Measurements from ENCODE around the gene HJV. TPM values are rescaled to one million over a fixed set of nuclear protein-coding genes. Genes with fewer than 3 reads are reported as not detected.
A peak's percentile ranks its signal among the peaks of the same experiment; 100 is the strongest.

The HJV gene
- total RNA-seq, 1 donor from 2014 or later: not detected

GRCh38 chr1:146001709-146002108, 19.8 kb downstream of the HJV start:
- no peaks in the 10 kb centered on the region for H3K9me3 Mint-ChIP-seq (ENCODE audit: unreplicated experiment)
- peaks cover 10% of the 10 kb centered on the region for H3K4me1 Mint-ChIP-seq (ENCODE audit: low read depth, unreplicated experiment)
- H3K27ac Mint-ChIP-seq (ENCODE audit: unreplicated experiment): no peak overlapping the region
- no peak overlapping the region for H2AFZ ChIP-seq (ENCODE audit: low read depth, low read length)
- H3K4me3 Mint-ChIP-seq (ENCODE audit: unreplicated experiment): no peak overlapping the region
- no peaks in the 10 kb centered on the region for H3K79me2 ChIP-seq (ENCODE audit: insufficient read depth, low read length)
- H3K27me3 ChIP-seq (ENCODE audit: insufficient read depth, low read length): no peaks in the 10 kb centered on the region
- no peaks in the 10 kb centered on the region for H3K9me3 ChIP-seq (ENCODE audit: insufficient read depth, low read depth, low read length)
- H3K36me3 Mint-ChIP-seq (ENCODE audit: low read depth, unreplicated experiment): no peaks in the 10 kb centered on the region
- DNase-seq (ENCODE audit: low read depth) (no peak), FAIRE-seq (no peak)
- H3K4me3 ChIP-seq (ENCODE audit: insufficient read depth, low read depth, low read length): no peak overlapping the region
- H3K27ac ChIP-seq (ENCODE audit: low read depth, low read length): no peak overlapping the region
- H3K36me3 ChIP-seq (ENCODE audit: insufficient read depth, low read length): no peaks in the 10 kb centered on the region
- no peak for TF ChIP-seq EZH2 (IDR thresholded peaks at IDR 0.05; ENCODE audit: insufficient read depth, low read length)
- H3K9ac ChIP-seq (ENCODE audit: low read length): no peak overlapping the region
- no peaks in the 10 kb centered on the region for H4K20me1 ChIP-seq (ENCODE audit: insufficient read depth, low read length)
- peaks cover 6% of the 10 kb centered on the region for H3K4me1 ChIP-seq (ENCODE audit: insufficient read depth, low read length)
- H3K4me2 ChIP-seq (ENCODE audit: low read length): no peak overlapping the region
- H3K27me3 Mint-ChIP-seq (ENCODE audit: low read depth, unreplicated experiment): no peaks in the 10 kb centered on the region

GRCh38 chr1:145999321-146000024, 22.1 kb downstream of the HJV start:
- no peak overlapping the region for H3K4me3 Mint-ChIP-seq (ENCODE audit: unreplicated experiment)
- Histone ChIP-seq H3K27ac (ENCODE audit: low read depth, low read length) (no peak overlapping the region), H3K27me3 (ENCODE audit: insufficient read depth, low read length) (no peaks in the 10 kb centered on the region), H3K4me3 (ENCODE audit: insufficient read depth, low read depth, low read length) (no peak overlapping the region), H3K36me3 (ENCODE audit: insufficient read depth, low read length) (peaks cover 5% of the 10 kb centered on the region), H3K9ac (ENCODE audit: low read length) (no peak overlapping the region), H3K79me2 (ENCODE audit: insufficient read depth, low read length) (peaks cover 19% of the 10 kb centered on the region), H3K4me2 (ENCODE audit: low read length) (no peak overlapping the region), H3K4me1 (ENCODE audit: insufficient read depth, low read length) (peaks cover 14% of the 10 kb centered on the region), H4K20me1 (ENCODE audit: insufficient read depth, low read length) (peaks cover 10% of the 10 kb centered on the region), H2AFZ (ENCODE audit: low read depth, low read length) (no peak overlapping the region), H3K9me3 (ENCODE audit: insufficient read depth, low read depth, low read length) (no peaks in the 10 kb centered on the region)
- no peaks in the 10 kb centered on the region for H3K27me3 Mint-ChIP-seq (ENCODE audit: low read depth, unreplicated experiment)
- H3K27ac Mint-ChIP-seq (ENCODE audit: unreplicated experiment): no peak overlapping the region
- FAIRE-seq: no peak
- peaks cover 10% of the 10 kb centered on the region for H3K4me1 Mint-ChIP-seq (ENCODE audit: low read depth, unreplicated experiment)
- DNase-seq (ENCODE audit: low read depth): no peak
- no peaks in the 10 kb centered on the region for H3K9me3 Mint-ChIP-seq (ENCODE audit: unreplicated experiment)
- no peak for TF ChIP-seq EZH2 (IDR thresholded peaks at IDR 0.05; ENCODE audit: insufficient read depth, low read length)
- no peak for TF ChIP-seq CTCF (IDR thresholded peaks at IDR 0.05; ENCODE audit: insufficient read depth, low read depth, low read length)
- H3K36me3 Mint-ChIP-seq (ENCODE audit: low read depth, unreplicated experiment): peaks cover 7% of the 10 kb centered on the region

- DNase-seq (ENCODE audit: low read depth) (no peak), FAIRE-seq (no peak)
- Histone ChIP-seq H3K4me3 (ENCODE audit: insufficient read depth, low read depth, low read length) (no peak overlapping the region), H3K27ac (ENCODE audit: low read depth, low read length) (no peak overlapping the region), H3K79me2 (ENCODE audit: insufficient read depth, low read length) (peaks cover 28% of the 10 kb centered on the region), H3K9me3 (ENCODE audit: insufficient read depth, low read depth, low read length) (no peaks in the 10 kb centered on the region), H3K4me2 (ENCODE audit: low read length) (peak overlapping the region; percentile 96), H2AFZ (ENCODE audit: low read depth, low read length) (no peak overlapping the region), H3K36me3 (ENCODE audit: insufficient read depth, low read length) (peaks cover 21% of the 10 kb centered on the region), H3K9ac (ENCODE audit: low read length) (no peak overlapping the region), H3K4me1 (ENCODE audit: insufficient read depth, low read length) (peaks cover 20% of the 10 kb centered on the region), H3K27me3 (ENCODE audit: insufficient read depth, low read length) (no peaks in the 10 kb centered on the region), H4K20me1 (ENCODE audit: insufficient read depth, low read length) (peaks cover 25% of the 10 kb centered on the region)
- Mint-ChIP-seq H3K4me3 (ENCODE audit: unreplicated experiment) (peak overlapping the region; percentile 100), H3K9me3 (ENCODE audit: unreplicated experiment) (no peaks in the 10 kb centered on the region), H3K27me3 (ENCODE audit: low read depth, unreplicated experiment) (no peaks in the 10 kb centered on the region), H3K36me3 (ENCODE audit: low read depth, unreplicated experiment) (peaks cover 20% of the 10 kb centered on the region), H3K4me1 (ENCODE audit: low read depth, unreplicated experiment) (peaks cover 12% of the 10 kb centered on the region), H3K27ac (ENCODE audit: unreplicated experiment) (no peak overlapping the region)
- TF ChIP-seq CTCF (IDR thresholded peaks at IDR 0.05; ENCODE audit: insufficient read depth, low read depth, low read length): no peak
- TF ChIP-seq EZH2 (IDR thresholded peaks at IDR 0.05; ENCODE audit: insufficient read depth, low read length): no peak
Observed at GRCh38 chr1:145997718-145998023, 23.9 kb downstream of the HJV start.

Measured in astrocyte (in vitro differentiated cells and primary cell).